ENCODE results near the gene TAP1.

- TF ChIP-seq ZNF24 (IDR thresholded peaks at IDR 0.05) (no peak), ZNF280A (IDR thresholded peaks at IDR 0.05; ENCODE audit: low read depth, partially characterized antibody) (no peak), CTCF (IDR thresholded peaks at IDR 0.05 in 2 of 3, conservative IDR thresholded peaks at IDR 0.05 in 1 of 3; ENCODE audit: insufficient read depth in 2 of 3, low read depth in 1 of 3, low read length in 3 of 3) (no peak), UBTF (IDR thresholded peaks at IDR 0.05; ENCODE audit: borderline replicate concordance in 1 of 2, low read depth in 2 of 2, low read length in 2 of 2) (no peak)
Observed at GRCh38 chr6:32814145-32814544, 39.4 kb downstream of the TAP1 start.

Data from K562 (cell line).